Heart left ventricle (tissue), 16 donors: ENCODE results near the gene PJVK. TPM values are rescaled to one million over a fixed set of nuclear protein-coding genes. Genes with fewer than 3 reads are reported as not detected.

Experiments used
- ATAC-seq, 4 donors: fragments of 200-7000 bp; cut with Tn5 transposase; one replicate each; pipeline ENCODE4 v1.9.1; 2020 to 2022; ENCODE audit warnings: moderate library complexity in 4 of 4, mild to moderate bottlenecking in 3 of 4, moderate number of reproducible peaks in 1 of 4
- DNase-seq, 5 donors: peaks; one replicate each; pipeline ENCODE4 v3.0.0-alpha.2; 2020
- H3K27ac ChIP-seq, 12 donors: fragments of 200-600 bp; sonication (generic) in 4 of 12; one replicate each; pipeline versions ENCODE4 v1.5.0 to v1.8.0; 2016 to 2022; ENCODE audit warnings: mild to moderate bottlenecking in 2 of 12
- H3K27me3 ChIP-seq, 9 donors: fragments of 200-600 bp; sonication (generic) in 2 of 9; one replicate each; pipeline versions ENCODE4 v1.5.1 to v1.8.0; 2016 to 2022; ENCODE audit warnings: mild to moderate bottlenecking in 3 of 9
- H3K36me3 ChIP-seq, 9 donors: fragments of 200-600 bp; sonication (generic) in 2 of 9; one replicate each; pipeline versions ENCODE4 v1.5.0 to v1.8.0; 2018 to 2022; ENCODE audit warnings: mild to moderate bottlenecking in 2 of 9
- H3K4me1 ChIP-seq, 12 donors: fragments of 200-600 bp; sonication (generic) in 4 of 12; one replicate each; pipeline versions ENCODE4 v1.5.0 to v1.8.0; 2016 to 2022; ENCODE audit warnings: mild to moderate bottlenecking in 3 of 12
- H3K4me3 ChIP-seq, 12 donors: fragments of 200-600 bp; sonication (generic) in 4 of 12; one replicate each; pipeline versions ENCODE4 v1.5.0 to v1.8.0; 2017 to 2022; ENCODE audit warnings: mild to moderate bottlenecking in 9 of 12, moderate library complexity in 4 of 12
- H3K9me3 ChIP-seq, 12 donors: fragments of 200-600 bp; sonication (generic) in 4 of 12; one replicate each; pipeline versions ENCODE4 v1.5.0 to v1.8.0; 2016 to 2022; ENCODE audit warnings: mild to moderate bottlenecking in 1 of 12
- POLR2A ChIP-seq, 2 donors: fragments of 450-650 bp; IDR thresholded peaks; one replicate each; pipeline ENCODE4 v1.6.1; 2017; ENCODE audit warnings: antibody characterized with exemption in 2 of 2, mild to moderate bottlenecking in 2 of 2, moderate library complexity in 2 of 2
- WGBS, 4 donors: extraction: QIAGEN DNeasy Blood & Tissue Kit in 2 of 4; methylation state at CpG; one replicate each; pipeline versions ENCODE4 v1.1.5 to v1.1.7; 2013 to 2018; 5-methylcytosine and 5-hydroxymethylcytosine counted together
- intact Hi-C, 10 donors: fragments of 100-400 bp; cut with DNase I; formaldehyde crosslinking; loops; one replicate each; pipeline versions ENCODE4 v1.11.1 to v1.14.2; 2022
- polyA plus RNA-seq, 2 donors: library from polyadenylated mRNA; stranded (reverse); fragments of 200-250 nt; gene quantifications; one replicate each; pipeline ENCODE4 v1.2.3, GENCODE V29; 2013
- total RNA-seq, 9 donors: library from RNA; depleted of rRNA in 2 of 9; stranded (reverse); fragments of >200 nt in 2 of 9; fragmentation: NEBNext Ultra II Directional in 3 of 9; extraction: Animal tissue kit (Norgen Biotek cat#: 25700) in 3 of 9; gene quantifications; one replicate each; pipeline versions ENCODE4 v1.1.0 to v1.2.4, GENCODE V29; 2016 to 2023
- TF ChIP-seq, protein P1 (sequence below), 12 donors: fragments of 200-600 bp; sonication (generic) in 4 of 12; IDR thresholded peaks; one replicate each; pipeline versions ENCODE4 v1.5.0 to v1.8.0; 2018 to 2022; ENCODE audit warnings: antibody characterized with exemption in 12 of 12, mild to moderate bottlenecking in 5 of 12
- donor health status: ischemic (EF 13 %, LVEDD 7.1; RV severe dilation, severe dysfunction).
- donor health status: healthy with polysubstance abuse.
- donor health status: DM: no; HTN: yes; CAD: no.
- donor health status: DM: no; HTN: no; CAD: no.
- donor health status: ischemic (EF 25% LVEDD 6.9; RV normal size, moderate dysfunction).
- donor health status: ischemic (EF 25% LVEDD 5.7; RV mildly dilated, moderate dysfunction).
- donor health status: healthy.
- donor health status: DM: yes; HTN: yes; CAD: no.
- donor health status: ischemic (EF 35%, LVEDD 5.7; RV mildly dilated, moderate dysfunction).
- donor health status: nonischemic (EF 11% LVEDD 7.7; RV severe dilation, severe dysfunction).
- donor health status: DM: yes; HTN: yes; CAD: no.
- donor health status: PGD.
- donor health status: ischemic (EF 29% LVEDD 5.4; RV normal size, mild dysfunction).
- donor health status: nonischemic (EF 23%, LVEDD 6.1; RV moderate dilation, normal function).

Gene PJVK
- total and polyA plus RNA-seq, 11 donors = 0.48 to 1.7 (median 1.3) TPM; not detected in 1

- intact Hi-C loops = no loop called here
- Histone ChIP-seq H3K4me1 (no peaks in the 10 kb centered on the region), H3K27me3 (no peaks in the 10 kb centered on the region), H3K4me3 (no peak overlapping the region), H3K27ac (no peak overlapping the region), H3K9me3 (no peaks in the 10 kb centered on the region), H3K36me3 (peaks cover 0 to 88% (median 58%) of the 10 kb centered on the region in 9 donors)
- no peak for DNase-seq
- 97 to 99% (median 98%) methylated on average over 2 of the region's 2 CpGs for WGBS, 4 donors
- ATAC-seq = no peak
- TF ChIP-seq, protein P1, sequence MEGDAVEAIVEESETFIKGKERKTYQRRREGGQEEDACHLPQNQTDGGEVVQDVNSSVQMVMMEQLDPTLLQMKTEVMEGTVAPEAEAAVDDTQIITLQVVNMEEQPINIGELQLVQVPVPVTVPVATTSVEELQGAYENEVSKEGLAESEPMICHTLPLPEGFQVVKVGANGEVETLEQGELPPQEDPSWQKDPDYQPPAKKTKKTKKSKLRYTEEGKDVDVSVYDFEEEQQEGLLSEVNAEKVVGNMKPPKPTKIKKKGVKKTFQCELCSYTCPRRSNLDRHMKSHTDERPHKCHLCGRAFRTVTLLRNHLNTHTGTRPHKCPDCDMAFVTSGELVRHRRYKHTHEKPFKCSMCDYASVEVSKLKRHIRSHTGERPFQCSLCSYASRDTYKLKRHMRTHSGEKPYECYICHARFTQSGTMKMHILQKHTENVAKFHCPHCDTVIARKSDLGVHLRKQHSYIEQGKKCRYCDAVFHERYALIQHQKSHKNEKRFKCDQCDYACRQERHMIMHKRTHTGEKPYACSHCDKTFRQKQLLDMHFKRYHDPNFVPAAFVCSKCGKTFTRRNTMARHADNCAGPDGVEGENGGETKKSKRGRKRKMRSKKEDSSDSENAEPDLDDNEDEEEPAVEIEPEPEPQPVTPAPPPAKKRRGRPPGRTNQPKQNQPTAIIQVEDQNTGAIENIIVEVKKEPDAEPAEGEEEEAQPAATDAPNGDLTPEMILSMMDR (IDR thresholded peaks at IDR 0.05) = no peak
- no peak for TF ChIP-seq POLR2A (IDR thresholded peaks at IDR 0.05)
These were observed 55.3 kb downstream of the PJVK start for GRCh38 chr2:178506524-178506923.

GRCh38 chr2:178506949-178507348, 55.8 kb downstream of the PJVK start:
- 96 to 100% (median 99%) methylated on average over 1 of the region's 1 CpG for whole genome bisulfite sequencing, 4 donors
- intact Hi-C loops = no loop called here
- Histone ChIP-seq H3K4me1 (no peaks in the 10 kb centered on the region), H3K36me3 (peaks cover 0 to 88% (median 58%) of the 10 kb centered on the region in 9 donors), H3K4me3 (no peak overlapping the region), H3K9me3 (no peaks in the 10 kb centered on the region), H3K27me3 (no peaks in the 10 kb centered on the region), H3K27ac (no peak overlapping the region)
- TF ChIP-seq POLR2A (IDR thresholded peaks at IDR 0.05) = no peak
- TF ChIP-seq, protein P1 (IDR thresholded peaks at IDR 0.05) = no peak
- ATAC-seq = no peak
- no peak for DNase-seq

- peaks cover 0 to 87% (median 48%) of the 10 kb centered on the region in 9 donors for H3K36me3 ChIP-seq
- ATAC-seq (no peak), DNase-seq (no peak)
- no peak for TF ChIP-seq POLR2A (IDR thresholded peaks at IDR 0.05)
- TF ChIP-seq, protein P1 (IDR thresholded peaks at IDR 0.05) = no peak
- no peak overlapping the region for H3K4me3 ChIP-seq
- intact Hi-C loops = no loop called here
- no peaks in the 10 kb centered on the region for H3K27me3 ChIP-seq
- H3K9me3 ChIP-seq = no peaks in the 10 kb centered on the region
- no peak overlapping the region for H3K27ac ChIP-seq
- WGBS, 4 donors = 89 to 100% (median 96%) methylated on average over 2 of the region's 2 CpGs
- no peaks in the 10 kb centered on the region for H3K4me1 ChIP-seq
These were observed 57.5 kb downstream of the PJVK start for GRCh38 chr2:178508646-178509045.

DNA sequence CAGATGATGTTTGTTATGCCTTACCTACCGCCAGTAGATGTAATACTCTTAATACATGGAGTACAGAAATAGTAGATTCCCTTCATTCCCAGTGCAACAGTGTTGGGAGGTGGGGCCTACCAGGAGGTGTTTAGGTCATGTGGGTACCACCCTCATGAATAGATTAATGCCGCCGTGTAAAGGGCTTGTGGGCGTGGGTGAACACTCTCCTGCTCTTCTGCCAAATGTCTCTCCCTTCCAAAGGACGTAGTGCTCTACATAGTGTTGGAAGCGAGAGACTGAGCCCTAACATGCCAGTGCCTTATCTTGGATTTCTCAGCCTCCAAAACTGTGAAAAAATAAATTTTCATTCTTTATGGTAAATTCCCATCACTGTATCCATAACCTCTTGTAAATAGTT, 59.2 kb downstream of the PJVK start:
- Histone ChIP-seq H3K27me3 (no peaks in the 10 kb centered on the region), H3K4me1 (no peaks in the 10 kb centered on the region), H3K4me3 (no peak overlapping the region), H3K27ac (no peak overlapping the region), H3K9me3 (no peaks in the 10 kb centered on the region), H3K36me3 (peaks cover 0 to 77% (median 31%) of the 10 kb centered on the region in 9 donors)
- DNase-seq (no peak), ATAC-seq (peak; percentile 59 to 76 (median 74))
- TF ChIP-seq, protein P1 (IDR thresholded peaks at IDR 0.05) = no peak
- intact Hi-C loops = no loop called here
- WGBS, 4 donors = 63 to 73% (median 70%) methylated on average over 6 of the region's 6 CpGs

Other genes starting within 250 kb of the PJVK start
- gene PRKRA, start 203 bp upstream of the PJVK start, total RNA-seq = 10 to 100 TPM; 35.2 to 64.3 (median 49.5) TPM
- 10 to 100 TPM; 40.4 to 49.7 TPM for gene PRKRA, start 203 bp upstream of the PJVK start, polyA plus RNA-seq
- gene FKBP7, start 27.2 kb downstream of the PJVK start, total RNA-seq = 10 to 100 TPM in 3 of 9 donors, 1 to 10 TPM in 6; 6.2 to 11.8 (median 9.0) TPM
- gene FKBP7, start 27.2 kb downstream of the PJVK start, polyA plus RNA-seq = 10 to 100 TPM in 1 of 2 donors, 1 to 10 TPM in 1; 5.3 to 10.1 TPM
- 10 to 100 TPM; 10.2 to 50.4 (median 40.5) TPM for gene PLEKHA3, start 29.1 kb downstream of the PJVK start, total RNA-seq
- 10 to 100 TPM in 1 of 2 donors, 1 to 10 TPM in 1; 3.0 to 11.0 TPM for gene PLEKHA3, start 29.1 kb downstream of the PJVK start, polyA plus RNA-seq